Astrocyte (in vitro differentiated cells and primary cell): ENCODE results near the gene PHC1.

Experiments used
- EZH2 ChIP-seq: IDR thresholded peaks from 2 replicates; pipeline ENCODE4 v1.6.1; 2012; ENCODE audit warnings: mild to moderate bottlenecking, low read length, inconsistent platforms; ENCODE audit not compliant: insufficient read depth
- TF ChIP-seq, protein P1 (sequence below): IDR thresholded peaks from 2 replicates; pipeline ENCODE4 v1.5.1; 2011; ENCODE audit warnings: low read depth, mild to moderate bottlenecking, inconsistent platforms, low read length, moderate library complexity; ENCODE audit not compliant: insufficient read depth

DNA sequence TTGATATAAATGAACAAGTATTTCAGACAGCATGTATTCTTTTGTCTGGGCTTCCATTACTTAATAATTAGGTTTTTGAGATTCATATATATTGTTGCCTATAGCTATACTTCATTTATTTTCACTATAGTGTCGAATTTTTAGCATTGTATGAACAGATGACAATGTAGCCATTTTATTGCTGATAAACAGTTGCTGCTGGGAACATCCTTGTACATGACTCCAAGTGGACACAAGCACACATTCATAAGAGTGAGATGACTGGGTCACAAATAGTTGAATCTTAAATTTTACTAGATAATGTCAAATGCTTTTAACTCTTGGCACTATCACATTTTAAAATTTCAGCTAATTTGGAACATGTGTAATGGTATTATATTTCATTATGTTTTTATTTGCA is 19.3 kb upstream of the PHC1 start:
- TF ChIP-seq, protein P1, sequence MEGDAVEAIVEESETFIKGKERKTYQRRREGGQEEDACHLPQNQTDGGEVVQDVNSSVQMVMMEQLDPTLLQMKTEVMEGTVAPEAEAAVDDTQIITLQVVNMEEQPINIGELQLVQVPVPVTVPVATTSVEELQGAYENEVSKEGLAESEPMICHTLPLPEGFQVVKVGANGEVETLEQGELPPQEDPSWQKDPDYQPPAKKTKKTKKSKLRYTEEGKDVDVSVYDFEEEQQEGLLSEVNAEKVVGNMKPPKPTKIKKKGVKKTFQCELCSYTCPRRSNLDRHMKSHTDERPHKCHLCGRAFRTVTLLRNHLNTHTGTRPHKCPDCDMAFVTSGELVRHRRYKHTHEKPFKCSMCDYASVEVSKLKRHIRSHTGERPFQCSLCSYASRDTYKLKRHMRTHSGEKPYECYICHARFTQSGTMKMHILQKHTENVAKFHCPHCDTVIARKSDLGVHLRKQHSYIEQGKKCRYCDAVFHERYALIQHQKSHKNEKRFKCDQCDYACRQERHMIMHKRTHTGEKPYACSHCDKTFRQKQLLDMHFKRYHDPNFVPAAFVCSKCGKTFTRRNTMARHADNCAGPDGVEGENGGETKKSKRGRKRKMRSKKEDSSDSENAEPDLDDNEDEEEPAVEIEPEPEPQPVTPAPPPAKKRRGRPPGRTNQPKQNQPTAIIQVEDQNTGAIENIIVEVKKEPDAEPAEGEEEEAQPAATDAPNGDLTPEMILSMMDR, result no peak
- no peak for TF ChIP-seq EZH2
